Measurements from ENCODE around the gene PSMD4.

- no peak for TF ChIP-seq POLR2A (IDR thresholded peaks at IDR 0.05)
- no peak for TF ChIP-seq CTCF (IDR thresholded peaks at IDR 0.05)
These were observed 32.9 kb upstream of the PSMD4 start for GRCh38 chr1:151221616-151222015.

Data from thyroid gland (tissue), 4 donors.